ENCODE results near the gene MT1M.
A peak's percentile ranks its signal among the peaks of the same experiment; 100 is the strongest.
"Not testable (repeated sequence)": the region's sequence is repeated elsewhere in the genome, so short reads cannot be mapped to it uniquely, and the experiment has no call there.

The MT1M gene

GRCh38 chr16:56652600-56652999 lies 20.1 kb downstream of the MT1M start:
- DNase-seq: no peak

GRCh38 chr16:56653218-56653617 lies 20.8 kb downstream of the MT1M start:
- no peak for DNase-seq

DNA sequence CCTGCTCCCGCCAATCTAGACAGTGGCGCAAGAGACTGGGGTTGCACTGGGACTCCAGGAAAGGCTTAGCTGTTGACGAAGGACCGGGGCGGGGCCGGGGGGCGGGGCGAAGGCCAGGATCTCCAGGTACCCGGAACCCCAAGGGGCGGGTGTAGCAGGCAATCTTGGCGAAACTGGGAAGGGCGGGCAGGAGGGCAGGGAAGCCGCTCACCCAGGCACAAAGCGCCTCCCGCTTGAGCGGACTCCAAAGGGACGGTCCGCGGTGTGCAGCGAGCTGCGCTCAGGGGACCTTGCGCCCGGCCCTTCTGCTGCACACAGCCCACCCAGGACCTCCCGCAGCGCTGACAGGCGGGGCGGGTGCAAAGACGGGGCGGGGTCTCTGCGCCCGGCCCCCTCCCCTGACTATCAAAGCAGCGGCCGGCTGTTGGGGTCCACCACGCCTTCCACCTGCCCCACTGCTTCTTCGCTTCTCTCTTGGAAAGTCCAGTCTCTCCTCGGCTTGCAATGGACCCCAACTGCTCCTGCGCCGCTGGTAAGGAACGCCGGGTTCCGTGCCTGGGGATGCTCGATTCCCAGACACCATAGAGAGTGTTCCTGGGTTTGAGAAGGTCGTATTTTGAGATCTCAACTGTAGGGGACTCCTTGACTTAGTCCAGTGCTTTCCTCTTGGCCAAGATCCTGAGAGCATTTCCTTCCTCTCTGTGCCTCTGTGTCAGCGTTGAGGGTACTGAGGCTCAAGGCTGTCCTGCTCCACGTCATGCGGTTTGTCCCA lies 25.3 kb downstream of the MT1M start, which contains the start of gene MT1F:
TSS of gene MT1F (plus strand) at position 405 of the 772 bp plus-strand sequence. CDS start at position 505, 100 bp downstream.
- DNase-seq: peak; percentile 36

- DNase-seq: no peak
These were observed 25.9 kb downstream of the MT1M start for GRCh38 chr16:56658327-56658875.

- DNase-seq: no peak
These were observed 30.2 kb downstream of the MT1M start for GRCh38 chr16:56662357-56663354.

DNA sequence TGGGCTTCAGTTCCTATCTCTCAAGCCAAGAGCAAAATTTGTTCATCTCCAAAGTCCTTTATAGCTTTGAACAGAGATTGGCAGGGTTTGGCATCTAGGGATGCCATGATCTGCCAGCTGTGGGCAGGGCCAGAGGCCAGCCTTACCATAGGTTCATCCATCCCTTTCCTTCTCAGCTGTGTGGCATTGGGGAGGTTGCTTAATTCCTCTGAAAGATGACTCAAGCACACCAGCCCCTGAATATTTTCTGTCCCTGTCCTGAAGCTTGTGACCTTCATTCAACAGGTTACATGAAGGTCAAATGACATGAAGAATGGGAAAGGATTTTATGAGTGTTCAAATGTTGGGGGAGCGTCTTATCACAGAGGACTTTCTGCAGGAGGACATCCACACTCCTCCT lies 32.0 kb downstream of the MT1M start:
- no peak for DNase-seq

DNA sequence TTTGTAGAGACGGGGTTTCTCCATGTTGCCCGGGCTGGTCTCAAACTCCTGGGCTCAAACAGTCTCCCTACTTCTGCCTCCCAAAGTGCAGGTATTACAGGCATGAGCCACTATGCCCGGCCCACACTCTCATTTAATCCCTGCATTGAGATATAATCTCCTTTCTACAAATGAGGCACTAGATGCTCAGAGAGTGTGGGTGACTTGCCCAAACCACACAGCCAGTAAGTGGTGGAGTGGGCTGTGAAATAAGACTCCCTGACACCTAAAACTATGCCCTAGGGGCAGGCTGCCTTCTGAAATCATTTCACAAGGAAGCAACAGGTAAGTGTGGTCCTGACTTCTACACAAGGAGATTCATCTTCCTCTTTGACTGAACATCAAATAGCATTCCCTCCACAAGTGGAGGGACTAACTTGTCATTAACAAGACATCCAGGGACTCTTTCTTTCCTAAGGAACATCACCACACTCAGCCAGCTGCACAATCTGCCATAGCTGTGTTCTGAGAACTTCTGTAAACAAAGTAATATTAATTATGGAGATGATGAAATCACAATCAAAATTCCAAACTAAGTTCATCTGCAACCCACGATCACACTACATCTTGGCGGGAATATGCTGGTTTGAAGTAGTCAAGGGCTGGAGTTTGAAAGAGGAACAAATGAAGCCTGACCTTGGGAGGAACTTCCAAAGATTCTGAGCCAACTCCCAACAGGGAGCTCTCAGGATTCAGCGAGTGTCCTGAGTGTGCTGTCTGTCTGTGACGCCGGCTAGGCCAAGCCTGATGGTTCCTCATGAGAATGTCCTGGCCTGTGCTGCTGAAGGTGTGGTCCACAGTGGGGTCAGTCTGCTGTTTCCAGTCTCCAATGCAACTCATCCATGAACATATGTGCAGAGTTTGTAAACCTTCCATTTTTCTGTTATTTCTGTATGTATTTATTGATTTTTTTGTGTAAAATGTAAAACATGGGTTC lies 33.1 kb downstream of the MT1M start:
- not testable (repeated sequence) for DNase-seq

DNA sequence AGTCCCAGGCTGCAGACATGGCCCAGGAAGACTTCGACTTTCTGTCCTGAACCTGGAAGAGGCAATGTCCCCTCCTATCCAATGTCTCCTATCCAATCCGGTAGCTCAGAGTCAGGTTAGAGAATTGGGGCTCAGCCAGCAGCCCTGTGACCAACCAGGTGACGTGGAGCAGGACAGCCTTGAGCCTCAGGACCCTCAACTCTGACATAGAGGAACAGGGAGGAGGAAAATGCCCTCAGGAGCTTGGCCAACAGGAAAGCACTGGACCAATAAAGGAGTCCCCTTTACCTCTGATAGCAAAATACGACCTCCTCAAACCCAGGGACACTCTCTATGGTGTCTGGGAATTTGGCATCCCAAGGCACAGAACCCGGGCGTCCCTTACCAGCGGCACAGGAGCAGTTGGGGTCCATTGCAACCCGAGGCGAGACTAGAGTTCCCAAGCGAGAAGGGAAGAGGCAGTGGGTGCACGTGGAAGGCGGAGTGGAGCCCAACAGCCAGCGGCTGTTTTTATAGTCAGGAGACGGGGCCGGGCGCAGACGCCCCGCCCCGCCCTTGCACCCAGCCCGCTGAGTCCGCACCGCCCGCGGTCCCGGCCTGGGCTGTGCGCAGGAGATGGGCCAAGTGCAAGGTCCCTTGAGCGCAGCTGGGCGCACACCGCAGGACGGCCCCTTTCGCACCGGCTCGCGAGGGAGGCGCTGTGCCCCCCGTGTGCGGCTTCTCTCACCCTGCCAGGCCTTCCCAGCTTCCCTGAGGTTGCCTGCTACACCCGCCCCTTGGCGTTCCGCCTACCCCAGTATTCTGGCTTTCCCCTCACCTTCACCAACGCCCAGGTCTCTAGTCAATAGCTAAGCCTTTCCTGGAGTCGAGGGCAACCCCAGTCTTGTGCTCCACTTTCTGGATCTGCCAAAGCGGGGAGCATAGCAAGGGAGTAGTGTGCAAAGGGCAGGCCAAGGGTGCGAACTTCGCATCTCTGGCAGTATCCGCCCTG lies 35.4 kb downstream of the MT1M start, which contains the start of gene MT1G:
TSS of gene MT1G (minus strand) at position 485 of the 991 bp plus-strand sequence. CDS start at position 413, 72 bp downstream.
- peak; percentile 52 for DNase-seq

DNA sequence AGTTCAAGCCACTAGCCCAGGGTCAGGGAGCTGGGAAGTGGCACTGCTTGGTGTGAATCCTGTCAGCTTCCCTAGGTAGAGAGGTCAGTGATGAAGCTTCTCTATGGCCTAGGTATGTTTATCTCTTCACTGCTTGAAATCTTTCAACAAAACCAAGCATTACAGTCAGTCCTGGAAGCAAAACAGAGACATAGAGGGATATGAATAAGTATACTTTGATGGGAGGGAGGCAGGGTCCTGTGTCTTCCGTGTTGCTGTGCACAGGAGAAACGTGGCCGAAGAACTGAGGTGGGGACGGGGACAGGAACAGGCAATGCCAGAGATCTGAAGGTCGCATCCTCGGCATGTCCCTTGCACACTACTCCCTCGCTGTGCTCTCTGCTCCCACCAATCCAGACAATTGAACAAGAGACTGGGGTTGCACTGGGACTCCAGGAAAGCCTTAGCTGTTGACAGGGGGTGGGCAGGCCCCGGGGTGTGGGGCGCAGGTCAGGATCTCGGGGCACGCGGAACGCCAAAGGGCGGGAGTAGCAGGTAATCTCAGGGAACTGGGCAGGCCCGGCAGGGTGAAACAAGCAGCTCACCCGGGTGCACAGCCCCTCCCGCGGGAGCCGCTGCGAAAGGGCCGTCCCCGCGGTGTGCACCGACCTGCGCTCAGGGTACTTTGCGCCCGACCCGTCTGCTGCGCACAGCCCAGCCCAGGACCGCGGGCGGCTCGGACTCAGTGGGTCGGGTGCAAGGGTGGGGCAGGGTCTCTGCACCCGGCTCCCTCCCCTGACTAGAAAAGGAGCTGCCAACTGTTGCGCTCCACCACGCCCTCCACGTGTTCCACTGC lies 36.8 kb downstream of the MT1M start, which contains the start of gene MT1H:
TSS of gene MT1H (plus strand) at position 810 of the 835 bp plus-strand sequence. CDS start 71 bp downstream, outside the sequence.
- DNase-seq: no peak

DNA sequence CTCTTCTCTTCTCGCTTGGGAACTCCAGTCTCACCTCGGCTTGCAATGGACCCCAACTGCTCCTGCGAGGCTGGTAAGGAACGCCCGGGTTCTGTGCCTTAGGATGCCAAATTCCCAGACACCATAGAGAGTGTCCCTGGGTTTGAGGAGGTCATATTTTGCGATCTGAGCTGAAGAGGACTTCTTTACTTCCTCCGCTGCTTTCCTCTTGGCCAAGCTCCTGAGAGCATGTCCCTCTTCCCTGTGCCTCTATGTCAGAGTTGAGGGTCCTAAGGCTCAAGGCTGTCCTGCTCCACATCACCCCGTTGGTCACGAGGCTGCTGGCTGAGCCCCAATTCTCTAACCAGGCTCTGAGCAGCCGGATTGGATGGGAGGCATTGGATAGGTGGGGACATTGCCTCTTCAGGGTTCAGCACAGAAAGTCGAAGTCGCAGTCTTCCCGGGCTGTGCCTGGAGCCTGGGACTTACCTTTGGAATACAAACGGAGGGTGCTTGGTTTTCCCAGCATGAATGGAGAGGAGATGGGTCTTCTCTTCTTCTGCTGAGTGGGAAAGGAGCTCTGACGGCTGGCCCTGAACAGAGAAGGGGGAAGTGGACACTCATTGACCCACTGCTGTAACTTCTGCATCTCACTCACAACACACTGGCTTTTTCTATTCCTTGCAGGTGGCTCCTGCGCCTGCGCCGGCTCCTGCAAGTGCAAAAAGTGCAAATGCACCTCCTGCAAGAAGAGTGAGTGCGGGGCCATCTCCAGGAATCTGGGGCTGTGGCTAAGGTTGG lies 37.6 kb downstream of the MT1M start:
- no peak for DNase-seq

DNA sequence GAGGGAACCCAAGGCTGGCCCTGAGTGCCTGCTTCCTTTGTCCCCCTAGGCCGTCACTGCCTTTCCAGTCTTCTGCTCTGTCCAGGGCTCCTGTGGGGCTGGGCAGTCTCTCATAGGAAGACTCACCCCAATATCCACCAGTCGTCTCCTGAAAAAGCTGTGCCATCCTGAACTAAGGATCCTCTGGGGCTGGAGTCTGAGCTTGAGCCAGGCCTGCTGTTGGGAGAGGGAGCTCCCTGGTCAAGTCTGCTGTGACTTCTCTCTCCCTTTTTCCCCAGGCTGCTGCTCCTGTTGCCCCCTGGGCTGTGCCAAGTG lies 38.1 kb downstream of the MT1M start:
- DNase-seq: no peak

DNA sequence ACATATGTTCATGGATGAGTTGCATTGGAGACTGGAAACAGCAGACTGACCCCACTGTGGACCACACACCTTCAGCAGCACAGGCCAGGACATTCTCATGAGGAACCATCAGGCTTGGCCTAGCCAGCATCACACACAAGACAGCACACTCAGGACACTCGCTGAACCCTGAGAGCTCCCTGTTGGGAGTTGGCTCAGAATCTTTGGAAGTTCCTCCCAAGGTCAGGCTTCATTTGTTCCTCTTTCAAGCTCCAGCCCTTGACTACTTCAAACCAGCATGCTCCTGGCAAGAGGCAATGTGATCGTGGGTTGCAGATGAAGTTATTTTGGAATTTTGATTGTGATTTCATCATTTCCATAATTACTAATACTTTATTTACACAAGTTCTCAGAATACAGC lies 39.2 kb downstream of the MT1M start:
- DNase-seq: not testable (repeated sequence)

GRCh38 chr16:56672171-56672570 lies 39.7 kb downstream of the MT1M start:
- DNase-seq: not testable (repeated sequence)

- DNase-seq: no peak
These were observed 40.5 kb downstream of the MT1M start for GRCh38 chr16:56672761-56673536.

DNA sequence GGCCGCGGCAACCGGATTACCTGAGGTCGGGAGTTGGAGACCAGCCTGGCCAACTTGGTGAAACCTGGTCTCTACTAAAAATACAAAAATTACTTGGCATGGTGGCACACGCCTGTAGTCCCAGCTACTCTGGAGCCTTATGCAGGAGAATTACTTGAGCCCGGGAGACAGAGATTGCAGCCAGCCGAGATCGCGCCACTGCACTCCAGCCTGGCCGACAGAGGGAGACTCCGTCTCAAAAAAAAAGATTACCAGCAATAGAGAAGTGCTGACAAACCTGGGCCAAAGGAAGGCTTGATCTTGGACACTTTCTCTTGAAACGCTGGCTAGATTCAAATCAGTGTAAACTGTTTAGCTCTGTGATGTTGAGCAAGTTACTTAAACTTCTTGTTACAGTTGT lies 41.5 kb downstream of the MT1M start:
- no peak for DNase-seq

DNA sequence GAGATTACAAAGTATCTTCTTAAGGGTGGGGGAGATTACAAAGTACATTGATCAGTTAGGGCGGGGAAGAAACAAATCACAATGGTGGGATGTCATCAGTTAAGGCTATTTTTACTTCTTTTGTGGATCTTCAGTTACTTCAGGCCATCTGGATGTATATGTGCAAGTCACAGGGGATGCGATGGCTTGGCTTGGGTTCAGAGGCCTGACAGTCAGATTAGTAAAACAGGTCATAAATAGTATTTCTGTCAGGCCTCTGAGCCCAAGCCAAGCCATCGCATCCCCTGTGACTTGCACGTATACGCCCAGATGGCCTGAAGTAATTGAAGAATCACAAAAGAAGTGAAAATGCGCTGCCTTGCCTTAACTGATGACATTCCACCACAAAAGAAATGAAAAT lies 42.1 kb downstream of the MT1M start:
- DNase-seq: not testable (repeated sequence)

GRCh38 chr16:56675685-56676210 lies 43.3 kb downstream of the MT1M start:
- DNase-seq: no peak

- DNase-seq: no peak
These were observed 45.0 kb downstream of the MT1M start for GRCh38 chr16:56677474-56677873.

Data from midbrain (tissue), 1 donor.